Neural crest cell (in vitro differentiated cells): ENCODE data around the gene SUGCT. TPM values are rescaled to one million over a fixed set of nuclear protein-coding genes. Genes with fewer than 3 reads are reported as not detected.

Experiments used
- DNase-seq: peaks from one replicate; pipeline ENCODE4 v3.0.0; 2021; ENCODE audit warnings: low read depth, mixed read lengths, low spot score
- H3K27ac Mint-ChIP-seq: one replicate; pipeline ENCODE4 v1.8.0; 2021; ENCODE audit warnings: mild to moderate bottlenecking, mixed read lengths; ENCODE audit not compliant: unreplicated experiment
- H3K27me3 Mint-ChIP-seq: 2 replicates; pipeline ENCODE4 v1.8.0; 2021; ENCODE audit warnings: low read depth, mild to moderate bottlenecking, mixed read lengths
- H3K36me3 Mint-ChIP-seq: 2 replicates; pipeline ENCODE4 v1.8.0; 2021; ENCODE audit warnings: low read depth, mild to moderate bottlenecking, mixed read lengths
- H3K4me1 Mint-ChIP-seq: 2 replicates; pipeline ENCODE4 v1.8.0; 2021; ENCODE audit warnings: mixed read lengths
- H3K4me3 Mint-ChIP-seq: one replicate; pipeline ENCODE4 v1.8.0; 2021; ENCODE audit warnings: mild to moderate bottlenecking, mixed read lengths
- H3K9me3 Mint-ChIP-seq: 2 replicates; pipeline ENCODE4 v1.8.0; 2021; ENCODE audit warnings: mixed read lengths
- CTCF ChIP-seq: fragments of 200-600 bp; sonication (generic); conservative IDR thresholded peaks from 2 replicates; pipeline ENCODE4 v1.5.0; 2021; ENCODE audit warnings: antibody characterized with exemption, mild to moderate bottlenecking
- total RNA-seq: library from RNA; stranded (reverse); gene quantifications from 2 replicates; pipeline ENCODE4 v1.2.1, GENCODE V29; 2021

The SUGCT gene
- total RNA-seq, 1 donor from 2014 or later: 5.9 TPM

GRCh38 chr7:40499718-40500117 is 364.9 kb downstream of the SUGCT start:
- Mint-ChIP-seq H3K36me3 (no peaks in the 10 kb centered on the region), H3K4me3 (no peak overlapping the region), H3K27me3 (no peaks in the 10 kb centered on the region), H3K4me1 (no peaks in the 10 kb centered on the region), H3K9me3 (no peaks in the 10 kb centered on the region), H3K27ac (no peak overlapping the region)
- DNase-seq: no peak
- TF ChIP-seq CTCF: no peak

- no peak overlapping the region for H3K4me3 Mint-ChIP-seq
- H3K9me3 Mint-ChIP-seq: no peaks in the 10 kb centered on the region
- TF ChIP-seq CTCF: no peak
- no peak for DNase-seq
- H3K36me3 Mint-ChIP-seq: no peaks in the 10 kb centered on the region
- no peak overlapping the region for H3K27ac Mint-ChIP-seq
- H3K4me1 Mint-ChIP-seq: no peaks in the 10 kb centered on the region
- H3K27me3 Mint-ChIP-seq: no peaks in the 10 kb centered on the region
These were observed 365.4 kb downstream of the SUGCT start for GRCh38 chr7:40500219-40500618.

GRCh38 chr7:40502359-40502758 is 367.6 kb downstream of the SUGCT start:
- no peak for TF ChIP-seq CTCF
- Mint-ChIP-seq H3K27ac (no peak overlapping the region), H3K36me3 (peaks cover 12% of the 10 kb centered on the region), H3K4me1 (no peaks in the 10 kb centered on the region), H3K27me3 (no peaks in the 10 kb centered on the region), H3K9me3 (peaks cover 11% of the 10 kb centered on the region), H3K4me3 (no peak overlapping the region)
- no peak for DNase-seq

GRCh38 chr7:40506158-40506557 is 371.4 kb downstream of the SUGCT start:
- Mint-ChIP-seq H3K9me3 (peaks cover 11% of the 10 kb centered on the region), H3K4me1 (peaks cover 12% of the 10 kb centered on the region), H3K27ac (no peak overlapping the region), H3K4me3 (no peak overlapping the region), H3K36me3 (peaks cover 13% of the 10 kb centered on the region), H3K27me3 (no peaks in the 10 kb centered on the region)
- no peak for TF ChIP-seq CTCF
- DNase-seq: no peak

GRCh38 chr7:40507166-40507565 is 372.4 kb downstream of the SUGCT start:
- DNase-seq: no peak
- no peaks in the 10 kb centered on the region for H3K27me3 Mint-ChIP-seq
- no peak overlapping the region for H3K4me3 Mint-ChIP-seq
- peaks cover 12% of the 10 kb centered on the region for H3K4me1 Mint-ChIP-seq
- H3K27ac Mint-ChIP-seq: no peak overlapping the region
- peaks cover 13% of the 10 kb centered on the region for H3K36me3 Mint-ChIP-seq
- peak; percentile 35 for TF ChIP-seq CTCF
- H3K9me3 Mint-ChIP-seq: peaks cover 11% of the 10 kb centered on the region
